Measurements from ENCODE around the gene NT5DC2. TPM values are rescaled to one million over a fixed set of nuclear protein-coding genes. Genes with fewer than 3 reads are reported as not detected.

NT5DC2 gene
- total and polyA plus RNA-seq, 4 experiments from 2014 or later, result 1.3 to 5.8 (median 5.5) TPM; not detected in 1

- H3K27me3 ChIP-seq (ENCODE audit: insufficient read depth, low read length), result no peaks in the 10 kb centered on the region
- peak overlapping the region; percentile 74 for H3K27ac ChIP-seq (ENCODE audit: low read depth, low read length)
- intact Hi-C loops (cut with micrococcal nuclease), result loop anchor here (2.0 to 5.0 kb wide), 3 partner anchors 81 to 1037 kb away; partner anchors contain the start of genes DCAF1, GNL3 and PBRM1
- H3K9me3 ChIP-seq (ENCODE audit: control insufficient read depth in 1 of 2, low read length in 2 of 2), result no peaks in the 10 kb centered on the region
- peak overlapping the region; percentile 83 to 95 for H3K4me3 ChIP-seq (ENCODE audit: low read length in 2 of 2)
- no peak for DNase-seq
- Mint-ChIP-seq H3K4me1 (peaks cover 24 to 63% (median 46%) of the 10 kb centered on the region in 4 donors), H3K36me3 (peaks cover 7 to 30% of the 10 kb centered on the region in 2 donors), H3K4me3 (peak overlapping the region; percentile 98 to 100 (median 100)), H3K27ac (peak overlapping the region; percentile 65 to 100 (median 99)), H3K27me3 (no peaks in the 10 kb centered on the region), H3K9me3 (peaks cover 0 to 3% (median 0%) of the 10 kb centered on the region in 8 donors)
- POLR2A ChIA-PET (ENCODE audit: partially characterized antibody), result interaction anchor here (0.6 kb wide), 1 partner anchor 43 kb away, joined by 3 read pairs; no protein-coding TSS in a partner anchor
- CTCF ChIA-PET (ENCODE audit: partially characterized antibody), result interaction anchor here (0.6 kb wide), 1 partner anchor 9 kb away, joined by 3 read pairs; no protein-coding TSS in a partner anchor
- H3K36me3 ChIP-seq (ENCODE audit: insufficient read depth, low read length), result no peaks in the 10 kb centered on the region
- peaks cover 39% of the 10 kb centered on the region for H3K4me1 ChIP-seq (ENCODE audit: insufficient read depth, low read length)
These were observed 4.2 kb upstream of the NT5DC2 start for GRCh38 chr3:52537726-52538421.

GRCh38 chr3:52537165-52537620 lies 3.5 kb upstream of the NT5DC2 start:
- no peak for DNase-seq
- Mint-ChIP-seq H3K27ac (peak overlapping the region; percentile 94 to 100 (median 99)), H3K36me3 (peaks cover 7 to 30% of the 10 kb centered on the region in 2 donors), H3K4me3 (peak overlapping the region; percentile 98 to 100 (median 100)), H3K4me1 (peaks cover 24 to 69% (median 49%) of the 10 kb centered on the region in 4 donors), H3K27me3 (no peaks in the 10 kb centered on the region), H3K9me3 (peaks cover 0 to 3% (median 0%) of the 10 kb centered on the region in 8 donors)
- Histone ChIP-seq H3K36me3 (ENCODE audit: insufficient read depth, low read length) (no peaks in the 10 kb centered on the region), H3K4me1 (ENCODE audit: insufficient read depth, low read length) (peaks cover 46% of the 10 kb centered on the region), H3K27me3 (ENCODE audit: insufficient read depth, low read length) (no peaks in the 10 kb centered on the region), H3K4me3 (ENCODE audit: low read length in 2 of 2) (peak overlapping the region; percentile 83 to 95), H3K9me3 (ENCODE audit: control insufficient read depth in 1 of 2, low read length in 2 of 2) (no peaks in the 10 kb centered on the region), H3K27ac (ENCODE audit: low read depth, low read length) (peak overlapping the region; percentile 74)
- ChIA-PET POLR2A (ENCODE audit: partially characterized antibody) (interaction anchor here (0.6 kb wide), 1 partner anchor 44 kb away, joined by 3 read pairs; no protein-coding TSS in a partner anchor), CTCF (ENCODE audit: partially characterized antibody) (interaction anchor here (0.6 kb wide), 1 partner anchor 10 kb away, joined by 3 read pairs; no protein-coding TSS in a partner anchor)
- intact Hi-C loops (cut with micrococcal nuclease), result loop anchor here (2.0 to 5.0 kb wide), 3 partner anchors 80 to 1036 kb away; partner anchors contain the start of genes DCAF1, GNL3 and PBRM1

GRCh38 chr3:52536369-52537164 lies 2.9 kb upstream of the NT5DC2 start, which contains the start of gene UQCC5:
Gene UQCC5, plus strand, starts transcription at chr3:52536605. Its CDS starts 151 bp downstream, at chr3:52536756.
- intact Hi-C loops (cut with micrococcal nuclease), result loop anchor here (1.0 to 5.0 kb wide), 4 partner anchors 80 to 1036 kb away; partner anchors contain the start of genes DCAF1, GNL3, PBRM1 and SPCS1
- Histone ChIP-seq H3K27me3 (ENCODE audit: insufficient read depth, low read length) (no peaks in the 10 kb centered on the region), H3K4me3 (ENCODE audit: low read length in 2 of 2) (peak within 1 kb of the TSS; percentile 83 to 95), H3K9me3 (ENCODE audit: control insufficient read depth in 1 of 2, low read length in 2 of 2) (no peaks in the 10 kb centered on the region), H3K4me1 (ENCODE audit: insufficient read depth, low read length) (peaks cover 46% of the 10 kb centered on the region), H3K27ac (ENCODE audit: low read depth, low read length) (peak within 1 kb of the TSS; percentile 74), H3K36me3 (ENCODE audit: insufficient read depth, low read length) (no peaks in the 10 kb centered on the region)
- H3K27ac Mint-ChIP-seq, result peak within 1 kb of the TSS; percentile 94 to 100 (median 99)
- H3K9me3 Mint-ChIP-seq, result peaks cover 0 to 3% (median 0%) of the 10 kb centered on the region in 8 donors
- H3K4me1 Mint-ChIP-seq, result peaks cover 24 to 68% (median 49%) of the 10 kb centered on the region in 4 donors
- POLR2A ChIA-PET (ENCODE audit: partially characterized antibody), result interaction anchor here (0.6 to 1.9 kb wide), 12 partner anchors 10 to 541 kb away, joined by 3 to 9 read pairs (median 4); partner anchors contain the start of genes GLYCTK, NEK4, NISCH and RPL29
- peak within 1 kb of the TSS; percentile 98 to 100 (median 100) for H3K4me3 Mint-ChIP-seq
- H3K36me3 Mint-ChIP-seq, result peaks cover 7 to 25% of the 10 kb centered on the region in 2 donors
- H3K27me3 Mint-ChIP-seq, result no peaks in the 10 kb centered on the region
- peak; percentile 96 to 99 (median 98) for DNase-seq
- CTCF ChIA-PET (ENCODE audit: partially characterized antibody), result interaction anchor here (0.9 to 1.3 kb wide), 2 partner anchors 8 to 89 kb away, joined by 3 to 4 read pairs; no protein-coding TSS in a partner anchor

GRCh38 chr3:52536112-52536368 lies 2.4 kb upstream of the NT5DC2 start:
- Mint-ChIP-seq H3K9me3 (peaks cover 0 to 3% (median 0%) of the 10 kb centered on the region in 8 donors), H3K27ac (peak overlapping the region; percentile 58 to 100 (median 99)), H3K27me3 (no peaks in the 10 kb centered on the region), H3K4me3 (peak overlapping the region; percentile 98 to 100 (median 100)), H3K4me1 (peaks cover 24 to 64% (median 49%) of the 10 kb centered on the region in 4 donors), H3K36me3 (peaks cover 7 to 20% of the 10 kb centered on the region in 2 donors)
- DNase-seq, result no peak
- Histone ChIP-seq H3K4me3 (ENCODE audit: low read length in 2 of 2) (peak overlapping the region; percentile 24 to 45), H3K36me3 (ENCODE audit: insufficient read depth, low read length) (no peaks in the 10 kb centered on the region), H3K27me3 (ENCODE audit: insufficient read depth, low read length) (no peaks in the 10 kb centered on the region), H3K9me3 (ENCODE audit: control insufficient read depth in 1 of 2, low read length in 2 of 2) (no peaks in the 10 kb centered on the region), H3K27ac (ENCODE audit: low read depth, low read length) (no peak overlapping the region), H3K4me1 (ENCODE audit: insufficient read depth, low read length) (peaks cover 46% of the 10 kb centered on the region)
- CTCF ChIA-PET (ENCODE audit: partially characterized antibody), result interaction anchor here (0.9 to 1.3 kb wide), 2 partner anchors 9 to 88 kb away, joined by 3 to 4 read pairs; no protein-coding TSS in a partner anchor
- intact Hi-C loops (cut with micrococcal nuclease), result loop anchor here (1.0 to 5.0 kb wide), 4 partner anchors 79 to 1035 kb away; partner anchors contain the start of genes DCAF1, GNL3, PBRM1 and SPCS1
- POLR2A ChIA-PET (ENCODE audit: partially characterized antibody), result interaction anchor here (0.6 to 1.9 kb wide), 12 partner anchors 9 to 541 kb away, joined by 3 to 9 read pairs (median 4); partner anchors contain the start of genes GLYCTK, NEK4, NISCH and RPL29

- peak overlapping the region; percentile 24 to 45 for H3K4me3 ChIP-seq (ENCODE audit: low read length in 2 of 2)
- H3K27me3 Mint-ChIP-seq, result no peaks in the 10 kb centered on the region
- no peaks in the 10 kb centered on the region for H3K36me3 ChIP-seq (ENCODE audit: insufficient read depth, low read length)
- H3K27me3 ChIP-seq (ENCODE audit: insufficient read depth, low read length), result no peaks in the 10 kb centered on the region
- no peak overlapping the region for H3K27ac ChIP-seq (ENCODE audit: low read depth, low read length)
- peaks cover 46% of the 10 kb centered on the region for H3K4me1 ChIP-seq (ENCODE audit: insufficient read depth, low read length)
- intact Hi-C loops (cut with micrococcal nuclease), result loop anchor here (1.0 to 5.0 kb wide), 4 partner anchors 79 to 1035 kb away; partner anchors contain the start of genes DCAF1, GNL3, PBRM1 and SPCS1
- H3K9me3 Mint-ChIP-seq, result peaks cover 0 to 3% (median 0%) of the 10 kb centered on the region in 8 donors
- H3K27ac Mint-ChIP-seq, result peak overlapping the region in 5 of 7 donors; percentile 29 to 100 (median 99)
- no peaks in the 10 kb centered on the region for H3K9me3 ChIP-seq (ENCODE audit: control insufficient read depth in 1 of 2, low read length in 2 of 2)
- peak overlapping the region; percentile 98 to 100 (median 100) for H3K4me3 Mint-ChIP-seq
- no peak for DNase-seq
- POLR2A ChIA-PET (ENCODE audit: partially characterized antibody), result interaction anchor here (0.6 to 1.9 kb wide), 12 partner anchors 9 to 540 kb away, joined by 3 to 9 read pairs (median 4); partner anchors contain the start of genes GLYCTK, NEK4, NISCH and RPL29
- H3K36me3 Mint-ChIP-seq, result peaks cover 7 to 15% of the 10 kb centered on the region in 2 donors
- H3K4me1 Mint-ChIP-seq, result peaks cover 24 to 60% (median 45%) of the 10 kb centered on the region in 4 donors
- CTCF ChIA-PET (ENCODE audit: partially characterized antibody), result interaction anchor here (0.9 to 1.3 kb wide), 2 partner anchors 9 to 88 kb away, joined by 3 to 4 read pairs; no protein-coding TSS in a partner anchor
These were observed 1.9 kb upstream of the NT5DC2 start for GRCh38 chr3:52535411-52536111.
